Fibroblast of villous mesenchyme (primary cell): Measurements from ENCODE around the gene ELAPOR2. TPM values are rescaled to one million over a fixed set of nuclear protein-coding genes. Genes with fewer than 3 reads are reported as not detected.

Experiments used
- DNase-seq: peaks from one replicate; pipeline ENCODE4 v3.0.0-alpha.2; 2010; ENCODE audit warnings: low read depth
- H3K4me3 ChIP-seq: 2 replicates; pipeline ENCODE4 v1.5.1; 2011; ENCODE audit warnings: low read depth, mild to moderate bottlenecking, low read length
- CTCF ChIP-seq: IDR thresholded peaks from 2 replicates; pipeline ENCODE4 v1.5.1; 2012; ENCODE audit warnings: low read depth, mild to moderate bottlenecking, low read length; ENCODE audit not compliant: insufficient read depth
- total RNA-seq: library from RNA; depleted of rRNA; stranded (reverse); fragments of >200 nt; gene quantifications from 2 replicates; pipeline ENCODE4 v1.2.3, GENCODE V29; 2012

ELAPOR2 gene
- total RNA-seq, 1 donor, result 1.7 TPM

- DNase-seq, result no peak
- peak overlapping the region; percentile 37 for H3K4me3 ChIP-seq
- no peak for TF ChIP-seq CTCF
Observed at GRCh38 chr7:87038993-87039690, 20.3 kb downstream of the ELAPOR2 start.

DNA sequence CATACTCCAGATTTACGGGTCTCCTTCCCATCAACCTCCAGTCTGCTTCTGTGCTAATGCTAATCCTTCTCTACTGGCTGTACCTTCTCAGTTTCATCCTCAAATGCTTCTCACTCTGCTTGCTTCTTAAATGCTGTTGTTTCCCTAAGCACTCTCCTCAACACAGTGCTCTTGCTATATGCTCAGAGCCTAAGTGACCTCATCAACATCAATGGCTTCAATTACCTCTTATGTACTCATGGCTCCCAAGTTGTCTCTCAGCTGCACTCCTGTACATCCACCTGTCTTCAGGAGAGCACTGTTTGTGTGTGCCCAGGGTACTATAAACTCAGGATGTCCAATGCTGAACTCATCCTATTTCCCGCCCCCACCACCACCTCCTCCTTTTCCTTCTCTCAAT lies 22.5 kb downstream of the ELAPOR2 start:
- no peak for TF ChIP-seq CTCF
- no peak overlapping the region for H3K4me3 ChIP-seq
- DNase-seq, result no peak

DNA sequence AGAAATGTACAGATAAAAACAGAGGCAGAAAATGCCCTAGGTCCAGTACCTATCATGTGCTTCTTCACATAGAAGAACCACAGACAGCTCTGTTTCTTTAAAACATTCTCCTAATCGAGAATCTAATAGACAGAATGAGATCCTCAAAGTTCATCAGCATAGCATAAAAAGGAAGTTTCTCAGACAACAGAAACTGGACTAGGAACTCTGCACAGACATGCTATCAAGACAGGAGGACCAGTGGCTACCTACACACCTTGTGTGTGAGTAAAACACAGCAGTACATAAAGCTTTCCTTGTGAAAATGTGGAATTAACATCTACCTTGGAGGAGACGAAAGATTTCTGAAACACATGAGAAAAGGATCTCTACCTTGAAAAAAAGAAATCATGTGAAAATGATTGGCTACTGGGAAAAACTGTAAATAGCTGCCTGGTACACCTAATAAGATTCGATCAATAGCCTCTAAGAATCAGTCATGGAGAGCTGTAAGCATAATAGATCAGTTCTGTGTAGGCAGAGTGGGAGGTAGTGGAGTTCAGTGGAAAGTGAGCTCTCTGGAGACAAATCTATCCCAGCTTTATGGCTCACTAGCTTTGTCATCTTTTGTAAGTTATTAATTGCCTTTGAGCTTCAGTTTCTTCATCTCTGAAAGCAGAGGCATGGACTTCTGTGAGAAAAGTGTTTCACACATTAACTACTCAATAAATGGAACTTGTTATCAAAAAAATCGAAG lies 26.7 kb downstream of the ELAPOR2 start:
- DNase-seq, result no peak
- no peak overlapping the region for H3K4me3 ChIP-seq
- no peak for TF ChIP-seq CTCF

DNA sequence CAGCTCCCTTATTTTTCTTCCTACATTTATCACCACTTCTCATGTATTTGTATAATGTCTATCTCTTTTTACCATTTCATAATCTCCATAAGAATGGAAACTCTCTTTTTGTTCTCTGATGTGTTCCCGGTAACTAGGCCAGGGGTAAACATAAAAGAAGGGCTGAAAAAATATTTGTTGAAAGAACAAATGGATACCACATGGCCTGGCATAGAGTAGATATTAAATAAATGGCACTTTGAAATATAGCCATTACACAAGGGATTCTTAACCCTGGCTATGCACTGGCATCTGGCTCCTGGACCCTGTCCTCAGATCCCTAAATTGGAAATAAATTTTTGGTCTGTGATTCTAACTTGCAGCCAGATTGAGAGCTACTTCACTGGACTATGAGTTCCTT lies 30.4 kb downstream of the ELAPOR2 start:
- no peak overlapping the region for H3K4me3 ChIP-seq
- TF ChIP-seq CTCF, result no peak
- no peak for DNase-seq

- no peak for TF ChIP-seq CTCF
- DNase-seq, result no peak
- H3K4me3 ChIP-seq, result no peak overlapping the region
Observed at GRCh38 chr7:87028636-87029035, 30.8 kb downstream of the ELAPOR2 start.

DNA sequence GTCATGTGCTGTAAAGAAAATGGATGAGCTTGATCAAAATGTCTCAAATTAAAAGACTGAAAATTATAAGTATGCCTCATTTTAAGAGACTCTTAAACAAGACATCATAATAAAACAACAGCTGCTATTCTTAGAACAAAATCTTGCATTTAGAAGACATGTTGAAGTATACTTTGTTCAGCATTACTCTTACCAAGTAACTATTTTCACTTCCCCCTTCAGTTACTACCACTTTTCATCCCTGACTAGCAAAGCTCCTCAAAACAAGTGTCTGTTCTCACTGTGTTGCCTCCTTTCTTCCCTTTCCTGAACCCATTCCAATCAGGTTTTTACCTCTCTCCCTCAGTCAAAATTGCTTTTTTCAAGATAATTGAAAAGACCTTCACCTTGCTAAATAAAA lies 31.6 kb downstream of the ELAPOR2 start:
- no peak for DNase-seq
- TF ChIP-seq CTCF, result no peak
- no peak overlapping the region for H3K4me3 ChIP-seq
